AG20443 (cell line): ENCODE measurements around the gene BEST4.
"Not testable (repeated sequence)": the region's sequence is repeated elsewhere in the genome, so short reads cannot be mapped to it uniquely, and the experiment has no call there.

Source experiments
- DNase-seq: peaks from one replicate; pipeline ENCODE4 v3.0.0; 2012; ENCODE audit warnings: low spot score, mixed read lengths

The BEST4 gene

DNA sequence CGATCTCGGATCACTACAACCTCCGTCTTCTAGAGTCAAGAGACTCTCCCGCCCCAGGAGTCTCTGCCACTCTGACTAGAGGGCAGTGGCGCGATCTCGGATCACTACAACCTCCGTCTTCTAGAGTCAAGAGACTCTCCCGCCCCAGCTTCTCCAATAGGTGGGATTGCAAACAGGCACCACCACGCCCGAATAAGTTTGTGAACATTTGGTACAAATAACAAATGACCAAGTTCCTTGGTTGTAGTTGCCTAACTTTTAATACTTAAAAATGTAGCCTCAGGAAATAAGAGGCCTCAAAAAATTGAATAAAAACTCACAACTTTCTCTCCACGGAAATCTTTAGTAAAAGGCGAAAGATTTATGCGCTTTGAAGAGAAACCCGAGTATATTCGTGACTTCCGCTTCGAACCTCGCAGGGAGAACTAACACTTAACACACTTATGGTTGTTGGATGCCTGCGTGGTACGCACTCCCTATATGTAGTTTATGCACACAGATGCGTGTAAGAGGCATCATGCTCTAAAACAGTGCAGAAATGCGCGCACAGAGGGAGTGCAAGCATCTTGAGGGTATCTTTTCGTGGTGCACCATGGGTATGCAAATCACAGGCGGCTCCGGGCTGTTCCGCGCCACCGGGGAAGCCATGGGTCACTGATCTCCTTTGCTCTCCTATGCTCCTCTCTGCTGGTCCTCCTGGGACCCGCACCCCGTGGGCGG lies 31.8 kb upstream of the BEST4 start:
- DNase-seq, result peak; percentile 85

DNA sequence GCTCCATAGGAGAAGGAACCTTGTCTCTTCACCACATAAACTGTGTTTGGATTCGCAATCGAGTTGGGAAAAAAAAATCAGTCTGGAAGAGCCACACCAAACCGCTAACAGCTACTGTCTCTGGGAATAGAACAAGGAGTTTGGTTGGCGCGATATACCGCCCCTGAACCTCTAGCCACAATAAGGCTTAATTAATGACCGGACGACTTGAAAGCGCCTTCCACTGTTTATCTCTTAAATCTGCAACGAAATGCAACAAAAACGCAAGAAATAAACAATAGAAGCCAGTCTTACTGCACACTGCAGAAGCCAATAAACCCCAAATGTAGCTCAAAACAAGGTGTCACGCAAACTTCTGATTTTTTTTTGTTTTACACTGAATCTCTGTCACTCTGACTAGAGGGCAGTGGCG lies 31.2 kb upstream of the BEST4 start:
- no peak for DNase-seq

DNA sequence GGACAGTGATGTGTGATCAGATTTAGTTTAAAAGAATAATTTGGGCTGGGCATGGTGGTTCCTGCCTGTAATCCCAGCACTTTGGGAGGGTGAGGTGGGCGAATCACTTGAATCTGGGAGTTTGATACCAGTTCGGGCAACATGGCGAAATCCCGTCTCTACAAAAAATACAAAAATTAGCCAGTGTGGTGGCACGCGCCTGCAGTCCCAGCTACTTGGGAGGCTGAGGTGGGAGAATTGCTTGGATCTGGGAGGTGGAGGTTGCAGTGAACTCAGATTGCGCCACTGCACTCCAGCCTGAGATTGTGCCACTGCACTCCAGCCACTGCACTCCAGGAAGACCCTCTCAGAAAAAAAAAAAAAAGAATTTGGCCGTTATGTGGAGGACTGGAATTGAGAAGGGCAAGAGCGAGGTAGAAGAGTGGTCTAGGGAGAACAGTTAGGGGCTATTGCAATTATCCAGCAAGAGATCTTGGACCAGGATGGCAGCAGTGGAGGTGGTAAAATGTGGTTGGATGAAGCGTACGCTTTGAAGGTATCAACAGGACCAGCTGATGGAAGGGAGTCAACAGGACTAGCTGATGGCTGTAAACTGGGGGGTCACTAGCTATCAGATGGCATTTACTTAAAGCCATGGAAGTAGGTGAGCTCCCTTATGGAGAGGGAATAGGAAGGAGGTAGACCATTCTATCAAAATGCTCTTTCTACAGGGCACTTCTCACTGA lies 30.0 kb upstream of the BEST4 start:
- no peak for DNase-seq

DNA sequence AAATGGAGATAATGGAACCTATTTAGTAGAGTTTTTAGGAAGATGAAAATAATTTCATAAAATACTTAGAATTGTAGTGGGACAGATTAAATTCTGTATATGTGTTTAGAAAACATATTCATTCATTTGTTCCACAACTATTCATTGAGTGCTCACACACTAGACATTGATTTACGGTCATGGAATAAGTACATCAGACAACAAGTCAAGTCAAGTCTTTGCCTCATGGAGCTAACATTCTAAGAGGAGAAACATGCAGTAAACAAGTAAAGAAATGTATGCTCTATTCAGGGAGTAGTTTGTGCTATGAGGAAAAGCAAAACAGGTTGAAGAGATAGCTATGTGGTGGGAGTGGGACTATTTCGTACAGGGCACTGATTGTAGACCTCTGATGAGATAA lies 29.3 kb upstream of the BEST4 start:
- DNase-seq, result no peak

DNA sequence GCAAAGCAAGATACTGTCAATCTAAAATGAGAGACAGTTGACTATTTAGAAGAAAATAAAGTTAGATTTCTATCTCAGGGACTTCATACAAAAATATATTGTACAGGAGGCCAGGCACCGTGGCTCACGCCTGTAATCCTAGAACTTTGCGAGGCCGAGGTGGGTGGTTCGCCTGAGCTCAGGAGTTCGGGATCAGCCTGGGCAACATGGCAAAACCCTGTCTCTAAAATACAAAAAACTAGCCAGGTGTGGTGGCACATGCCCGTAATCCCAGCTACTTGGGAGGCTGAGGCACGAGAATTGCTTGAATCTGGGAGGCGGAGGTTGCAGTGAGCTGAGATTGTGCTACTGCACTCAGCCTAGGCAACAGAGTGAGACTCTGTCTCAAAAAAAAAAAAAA lies 28.0 kb upstream of the BEST4 start:
- DNase-seq, result not testable (repeated sequence)

DNA sequence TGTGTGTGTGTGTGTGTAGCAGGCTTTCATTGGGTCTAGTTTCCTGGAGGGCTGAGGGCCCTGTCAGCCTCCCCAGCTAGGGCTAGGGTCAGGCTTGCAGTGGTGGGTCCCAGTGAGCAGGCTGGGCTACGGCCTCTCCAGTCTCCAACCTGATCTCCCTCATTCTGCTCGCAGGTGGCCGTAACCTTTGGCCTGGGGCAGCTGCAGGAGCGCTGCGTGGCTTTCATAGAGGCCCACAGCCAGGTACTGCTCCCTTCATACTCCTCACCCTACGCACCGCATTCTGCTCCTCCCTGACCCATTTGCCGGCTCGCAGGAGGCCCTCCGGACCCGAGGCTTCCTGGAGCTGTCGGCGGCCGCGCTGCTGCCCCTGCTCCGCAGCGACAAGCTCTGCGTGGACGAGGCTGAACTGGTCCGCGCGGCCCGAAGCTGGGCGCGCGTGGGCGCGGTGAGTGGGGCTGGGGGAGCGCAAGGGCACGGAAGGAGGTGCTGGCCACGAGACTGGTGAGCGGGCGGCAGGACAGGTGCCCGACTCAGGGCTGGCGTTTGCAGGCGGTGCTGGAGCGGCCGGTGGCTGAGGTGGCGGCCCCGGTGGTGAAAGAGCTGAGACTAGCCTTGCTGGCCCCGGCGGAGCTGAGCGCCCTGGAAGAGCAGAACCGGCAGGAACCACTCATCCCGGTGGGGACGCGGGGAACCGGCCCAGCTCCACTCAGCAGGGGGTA lies 25.0 kb upstream of the BEST4 start:
- DNase-seq, result no peak

DNA sequence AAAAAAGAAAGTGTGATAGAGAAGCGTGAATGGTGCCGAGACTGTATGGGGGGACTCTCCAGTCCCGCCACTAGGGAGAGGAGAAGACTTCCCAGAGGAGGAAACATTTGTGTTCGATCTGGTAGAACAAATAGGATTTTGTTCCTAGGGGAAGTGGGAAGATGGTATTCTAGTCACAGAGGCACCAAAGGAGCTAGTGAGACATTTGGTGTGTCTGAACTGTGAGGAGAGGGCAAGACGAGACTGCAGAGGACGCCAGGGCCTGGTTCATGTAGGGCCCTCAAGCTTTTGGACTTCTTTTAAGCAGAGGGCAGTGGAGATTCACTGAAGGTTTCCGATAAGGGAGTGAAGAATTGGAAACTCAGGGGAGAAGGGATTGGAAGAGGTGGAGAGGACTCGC lies 23.3 kb upstream of the BEST4 start:
- no peak for DNase-seq

DNA sequence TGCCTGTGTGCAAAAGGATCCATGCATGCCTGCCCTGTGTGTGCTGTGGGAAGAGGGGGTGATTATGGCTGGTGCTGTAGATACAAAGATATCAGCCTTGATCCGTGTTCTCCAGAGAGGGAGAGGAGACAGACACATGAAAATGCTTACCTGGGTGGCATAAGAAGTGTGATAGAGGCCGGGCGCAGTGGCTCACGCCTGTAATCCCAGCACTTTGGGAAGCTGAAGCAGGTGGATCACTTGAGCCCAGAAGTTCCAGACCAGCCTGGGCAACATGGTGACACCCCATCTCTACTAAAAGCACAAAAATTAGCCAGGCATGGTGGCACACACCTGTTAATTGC lies 22.8 kb upstream of the BEST4 start:
- DNase-seq, result not testable (repeated sequence)

DNA sequence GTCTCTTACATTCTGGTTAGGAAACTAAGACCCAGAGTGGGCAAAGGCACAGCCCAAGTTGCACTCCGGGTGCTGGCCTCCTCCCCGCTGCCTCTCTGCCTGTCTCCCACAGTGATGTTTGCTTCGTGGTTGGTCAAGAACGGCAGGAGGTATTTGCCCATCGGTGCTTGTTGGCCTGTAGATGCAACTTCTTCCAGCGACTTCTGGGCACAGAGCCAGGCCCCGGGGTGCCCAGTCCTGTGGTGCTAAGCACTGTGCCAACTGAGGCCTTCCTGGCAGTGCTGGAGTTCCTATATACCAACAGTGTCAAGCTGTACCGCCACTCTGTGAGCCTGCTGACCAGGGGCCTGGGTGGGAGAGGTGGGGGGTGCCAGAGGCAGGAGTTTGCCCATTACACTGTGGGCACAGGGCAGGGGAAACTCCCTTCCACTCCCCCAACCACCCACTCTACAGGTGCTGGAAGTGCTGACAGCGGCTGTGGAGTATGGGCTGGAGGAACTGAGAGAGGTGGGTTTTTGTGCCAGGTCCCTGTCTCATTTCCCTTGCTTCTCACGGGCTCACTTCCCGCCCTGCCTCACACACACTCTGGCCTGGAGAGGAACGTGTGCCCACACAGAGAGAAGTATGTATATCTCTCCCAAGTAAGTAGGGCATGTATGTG lies 22.3 kb upstream of the BEST4 start:
- DNase-seq, result peak; percentile 11

DNA sequence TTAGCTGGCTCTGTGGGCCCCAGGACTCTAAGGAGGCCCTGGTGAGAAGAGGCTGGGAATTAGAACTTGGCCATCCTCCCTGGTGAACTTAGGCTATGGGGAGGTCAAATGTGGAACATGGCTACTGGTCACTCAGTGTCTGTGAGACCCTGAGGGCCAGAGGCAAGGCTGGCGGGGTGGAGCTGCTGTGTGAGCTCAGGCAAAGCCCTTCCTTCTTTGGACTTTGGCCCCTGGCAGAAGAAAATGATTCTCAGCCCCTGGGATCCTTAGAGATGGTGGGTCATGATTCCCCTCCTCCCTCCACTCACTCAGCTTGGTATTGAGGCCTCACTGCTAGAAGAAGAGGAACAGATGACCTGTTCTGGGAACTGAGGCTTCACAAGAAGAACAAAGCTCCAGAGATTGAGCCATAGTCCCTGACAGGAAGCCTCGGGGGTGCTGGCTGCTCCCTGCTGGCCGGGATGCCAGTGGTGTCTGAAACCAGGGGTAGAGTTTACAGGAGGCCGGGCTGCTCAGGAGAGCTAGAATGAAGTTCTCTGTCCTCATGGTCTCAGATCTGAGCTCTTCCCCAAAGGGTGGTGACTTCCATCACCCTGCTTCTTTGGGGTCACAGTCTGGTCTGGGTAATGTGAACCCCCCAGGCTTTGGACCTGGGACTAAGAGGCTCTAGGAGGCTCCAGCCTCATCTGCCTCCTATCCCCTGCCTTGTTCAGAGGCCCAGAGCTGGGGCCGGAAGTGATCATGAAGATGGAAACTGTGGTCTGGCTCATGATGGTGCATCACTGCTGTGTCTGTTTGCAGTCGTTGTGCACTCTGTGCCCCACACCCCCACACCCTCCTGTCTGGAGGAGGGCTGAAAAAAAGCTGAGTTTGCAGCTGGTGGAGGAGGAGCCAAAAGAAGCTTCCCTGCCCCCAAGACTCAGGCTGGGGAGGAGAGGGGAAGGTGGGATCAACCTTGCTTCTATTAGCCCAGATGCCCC lies 21.3 kb upstream of the BEST4 start:
- DNase-seq, result peak; percentile 50

DNA sequence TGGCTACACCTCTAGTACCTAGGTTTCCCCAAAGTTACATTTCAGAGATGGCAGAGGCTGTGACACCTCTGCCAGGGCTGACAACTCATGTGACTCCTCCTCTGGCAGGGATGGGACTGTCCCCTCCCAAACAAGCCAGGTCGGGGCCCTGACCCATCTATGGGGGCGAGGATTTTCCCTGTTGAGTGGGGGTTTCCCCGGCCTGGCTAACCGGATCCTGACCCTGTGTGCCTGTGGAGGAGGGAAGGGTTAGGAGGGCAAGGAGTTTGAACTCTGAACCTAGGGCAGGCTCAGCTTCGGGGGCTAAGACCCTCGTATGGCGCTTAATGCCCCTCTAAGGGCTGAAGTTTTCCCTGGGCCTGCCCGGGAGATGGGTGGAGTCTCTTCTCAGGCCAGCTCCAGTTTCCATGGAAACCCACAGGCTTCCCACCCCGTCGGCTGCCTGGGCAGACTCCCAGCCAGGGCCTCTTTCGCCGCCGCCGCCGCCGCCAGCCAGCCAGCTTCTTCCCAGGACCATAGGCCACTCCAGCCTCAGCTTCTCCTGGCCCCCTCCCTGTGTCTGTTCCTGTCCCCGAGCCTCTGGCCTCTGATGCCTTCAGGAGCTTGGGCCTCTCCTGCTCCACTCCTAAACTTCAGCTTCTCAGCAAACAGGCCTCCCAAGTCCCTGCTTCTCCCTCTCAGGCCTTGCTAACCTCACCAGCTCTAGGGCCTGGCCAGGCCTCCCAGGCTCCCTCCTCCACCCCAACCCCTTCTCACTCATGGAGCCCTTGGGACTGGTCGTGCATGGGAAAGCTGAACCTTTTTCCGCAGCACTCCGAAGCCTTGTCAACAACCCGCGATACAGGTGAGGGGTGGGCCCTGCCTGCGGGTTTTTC lies 20.3 kb upstream of the BEST4 start, which contains the start of gene BTBD19:
Gene BTBD19 (plus strand): TSS at position 461 of the 875 bp plus-strand sequence. CDS start 298 bp downstream, at position 759.
- DNase-seq, result peak; percentile 93

DNA sequence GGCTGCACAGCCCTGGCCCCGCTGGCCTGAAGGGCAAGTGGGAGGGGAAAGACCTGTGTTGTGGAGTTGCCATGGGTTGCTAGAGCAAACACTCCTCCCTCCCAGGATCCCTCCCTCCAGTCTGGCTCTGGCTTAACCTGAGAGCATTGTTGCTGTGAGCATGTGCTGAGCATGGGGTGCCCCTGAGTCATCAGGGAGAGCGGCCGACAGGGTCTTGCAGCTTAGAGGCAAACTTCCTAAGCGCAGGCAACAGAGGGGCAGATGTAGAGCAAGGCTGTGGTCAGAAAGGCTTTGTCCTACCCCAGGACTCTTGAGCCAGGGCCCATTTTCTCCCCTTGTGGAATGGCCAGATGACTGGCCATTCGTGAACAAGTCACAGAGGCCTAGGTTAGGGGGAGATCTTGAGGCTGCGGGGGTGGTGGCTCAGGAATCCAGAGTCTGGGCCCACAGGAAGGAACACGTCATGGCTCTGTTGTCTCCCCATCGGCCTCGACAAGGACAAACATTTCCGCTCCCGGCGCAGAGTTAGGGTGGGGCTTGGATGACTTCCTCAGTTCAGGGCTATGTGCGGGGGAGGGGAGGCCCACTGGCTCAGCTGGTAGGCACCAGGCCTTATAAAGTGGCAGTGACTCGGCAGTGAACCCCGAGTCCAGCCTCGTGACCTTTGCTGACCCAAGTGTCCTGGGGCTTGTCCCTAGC lies 19.5 kb upstream of the BEST4 start:
- peak; percentile 93 for DNase-seq

DNA sequence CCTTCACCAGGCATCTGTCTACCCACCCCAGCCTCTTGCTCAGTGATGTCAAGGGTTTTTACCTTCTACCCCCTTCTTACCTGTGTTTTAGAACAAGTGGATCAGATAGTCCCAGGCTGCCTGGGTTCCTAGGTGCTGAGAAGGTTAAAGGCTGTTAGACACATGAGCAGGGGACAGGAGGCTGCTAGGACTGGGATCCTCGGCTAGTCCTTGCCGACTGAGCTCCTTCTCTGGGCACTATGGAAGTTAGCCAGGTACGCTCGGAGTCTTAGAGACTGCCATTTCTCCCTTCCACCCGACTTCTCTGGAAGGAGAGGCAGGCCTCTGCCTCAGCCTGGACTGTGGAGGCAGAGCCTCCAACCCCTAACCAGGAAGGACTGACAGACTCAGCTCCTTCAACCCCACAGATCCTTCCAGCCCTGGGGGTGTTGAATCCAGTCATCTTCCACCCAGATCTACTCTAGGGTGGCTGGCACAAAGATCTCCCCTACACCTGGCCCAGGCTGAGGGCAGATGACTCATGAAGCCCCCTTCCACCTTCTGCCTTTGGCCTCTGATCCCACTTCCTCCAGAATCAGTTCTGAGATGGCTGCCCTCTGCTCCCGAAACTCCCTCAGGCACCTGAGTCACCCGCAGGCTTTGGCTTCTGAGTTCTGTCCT lies 18.9 kb upstream of the BEST4 start, which contains the start of gene DYNLT4:
Gene DYNLT4 (minus strand): TSS at position 648 of the 660 bp plus-strand sequence. CDS start 683 bp downstream, outside the sequence.
- no peak for DNase-seq

DNA sequence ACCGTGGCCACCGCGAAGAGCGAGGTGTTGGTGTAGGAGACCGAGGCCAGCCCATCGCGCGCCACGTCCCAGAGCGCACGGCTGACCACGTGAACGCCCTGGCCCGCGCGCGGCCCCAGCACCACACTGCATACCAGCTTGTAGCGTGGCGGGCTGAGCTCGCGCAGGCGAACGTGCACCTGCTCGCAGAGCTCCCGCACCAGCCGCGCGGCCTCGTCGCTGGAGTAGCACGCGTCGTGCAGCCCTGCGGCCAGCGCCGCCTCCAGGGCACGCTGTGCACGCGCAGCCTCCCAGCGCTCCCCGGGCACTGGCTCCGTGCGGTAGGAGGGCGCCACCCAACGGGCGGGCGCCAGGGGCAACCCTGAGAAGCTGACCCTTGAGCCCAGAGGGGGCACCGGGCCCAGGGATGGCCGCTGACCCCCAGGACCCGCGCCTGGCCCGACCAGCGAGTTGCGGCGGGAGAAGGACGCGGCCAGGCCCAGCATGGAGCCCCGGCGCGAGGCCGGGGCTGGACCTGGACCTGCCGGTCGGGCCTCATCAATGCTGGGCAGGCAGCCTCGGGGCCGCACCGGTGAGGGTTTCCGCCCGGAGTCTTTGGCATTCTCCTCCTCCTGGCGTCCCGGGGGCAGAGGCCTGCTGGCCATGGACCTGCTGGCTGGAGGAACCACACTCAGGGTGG lies 18.2 kb upstream of the BEST4 start:
- no peak for DNase-seq

DNA sequence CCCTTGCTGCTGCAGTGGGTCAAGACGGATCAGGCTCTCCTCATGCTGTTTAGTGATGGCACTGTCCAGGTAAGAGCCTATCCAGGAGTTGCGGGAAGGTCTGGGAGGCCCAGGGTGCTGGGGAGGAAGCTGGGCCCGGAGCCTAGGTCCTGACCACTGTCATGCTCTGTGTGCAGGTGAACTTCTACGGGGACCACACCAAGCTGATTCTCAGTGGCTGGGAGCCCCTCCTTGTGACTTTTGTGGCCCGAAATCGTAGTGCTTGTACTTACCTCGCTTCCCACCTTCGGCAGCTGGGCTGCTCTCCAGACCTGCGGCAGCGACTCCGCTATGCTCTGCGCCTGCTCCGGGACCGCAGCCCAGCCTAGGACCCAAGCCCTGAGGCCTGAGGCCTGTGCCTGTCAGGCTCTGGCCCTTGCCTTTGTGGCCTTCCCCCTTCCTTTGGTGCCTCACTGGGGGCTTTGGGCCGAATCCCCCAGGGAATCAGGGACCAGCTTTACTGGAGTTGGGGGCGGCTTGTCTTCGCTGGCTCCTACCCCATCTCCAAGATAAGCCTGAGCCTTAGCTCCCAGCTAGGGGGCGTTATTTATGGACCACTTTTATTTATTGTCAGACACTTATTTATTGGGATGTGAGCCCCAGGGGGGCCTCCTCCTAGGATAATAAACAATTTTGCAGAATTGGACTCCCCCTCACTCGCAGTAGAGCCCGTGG lies 17.5 kb upstream of the BEST4 start:
- DNase-seq, result no peak

DNA sequence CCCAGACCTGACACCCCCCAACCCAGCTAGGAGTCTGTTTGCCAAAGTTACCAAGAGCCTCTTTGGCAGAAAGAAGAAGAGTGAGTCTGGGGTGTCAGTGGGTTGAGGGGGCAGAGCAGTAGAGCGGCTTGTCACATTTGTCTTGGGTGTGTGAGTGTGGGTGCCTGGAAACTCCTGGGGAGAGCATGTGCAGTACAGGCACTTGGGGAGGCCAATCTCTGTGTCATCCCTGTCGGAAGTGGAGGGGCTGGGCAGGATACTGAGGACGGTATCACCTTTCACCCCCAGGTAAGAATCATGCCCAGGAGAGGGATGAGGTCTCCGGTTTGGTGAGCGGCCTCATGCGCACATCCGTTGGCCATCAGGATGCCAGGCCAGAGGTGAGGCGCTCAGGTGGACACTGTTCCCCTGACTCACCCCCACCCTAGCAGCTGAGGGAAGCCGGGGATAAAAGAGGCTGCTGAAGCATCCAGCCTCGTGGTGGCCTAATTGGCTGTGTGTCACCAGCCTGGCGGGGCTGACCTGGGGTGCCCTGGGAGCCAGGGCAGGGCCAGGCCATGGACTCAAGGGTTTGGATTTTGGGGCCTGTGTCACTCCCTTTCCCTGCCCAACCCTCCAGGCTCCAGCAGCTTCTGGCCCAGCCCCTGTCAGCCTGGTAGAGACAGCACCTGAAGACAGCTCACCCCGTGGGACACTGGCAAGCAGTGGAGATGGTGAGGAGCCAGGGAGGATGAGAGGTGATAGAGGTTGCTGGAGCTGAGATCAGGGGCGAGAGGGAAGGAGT lies 15.5 kb upstream of the BEST4 start:
- DNase-seq, result no peak

DNA sequence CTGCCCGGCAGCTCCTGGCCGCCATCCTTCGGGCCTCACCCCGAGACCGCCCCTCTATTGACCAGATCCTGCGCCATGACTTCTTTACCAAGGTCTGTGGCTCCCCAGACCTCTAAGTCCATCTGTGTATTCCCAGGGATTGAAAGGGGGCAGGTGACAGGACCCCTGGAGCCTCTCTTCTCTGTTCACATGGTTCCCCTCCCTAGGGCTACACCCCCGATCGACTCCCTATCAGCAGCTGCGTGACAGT lies 15.0 kb upstream of the BEST4 start:
- no peak for DNase-seq
